Upper lobe of left lung (tissue), 4 donors: Measurements from ENCODE around the gene GPR137B.

Experiments used
- EP300 ChIP-seq, 4 donors: sonication (generic); formaldehyde crosslinking; IDR thresholded peaks; one replicate each; pipeline ENCODE4 v1.5.1; 2017; ENCODE audit warnings: antibody characterized with exemption in 4 of 4, control low read depth in 2 of 4
- POLR2A ChIP-seq, 4 donors: fragments of 450-650 bp; IDR thresholded peaks; one replicate each; pipeline ENCODE4 v1.5.1; 2016 to 2017; ENCODE audit warnings: antibody characterized with exemption in 4 of 4, mild to moderate bottlenecking in 2 of 4
- POLR2AphosphoS5 ChIP-seq, 2 donors: sonication (generic); formaldehyde crosslinking; IDR thresholded peaks; one replicate each; pipeline ENCODE4 v1.5.1; 2017; ENCODE audit warnings: antibody characterized with exemption in 2 of 2
- TF ChIP-seq, protein P1 (sequence below), 6 experiments: fragments of 450-650 bp in 4 of 6; fragments of 200-600 bp in 2 of 6; sonication (generic) in 2 of 6; IDR thresholded peaks; one replicate each; pipeline ENCODE4 v1.5.1; 2016 to 2019; ENCODE audit warnings: antibody characterized with exemption in 6 of 6

DNA sequence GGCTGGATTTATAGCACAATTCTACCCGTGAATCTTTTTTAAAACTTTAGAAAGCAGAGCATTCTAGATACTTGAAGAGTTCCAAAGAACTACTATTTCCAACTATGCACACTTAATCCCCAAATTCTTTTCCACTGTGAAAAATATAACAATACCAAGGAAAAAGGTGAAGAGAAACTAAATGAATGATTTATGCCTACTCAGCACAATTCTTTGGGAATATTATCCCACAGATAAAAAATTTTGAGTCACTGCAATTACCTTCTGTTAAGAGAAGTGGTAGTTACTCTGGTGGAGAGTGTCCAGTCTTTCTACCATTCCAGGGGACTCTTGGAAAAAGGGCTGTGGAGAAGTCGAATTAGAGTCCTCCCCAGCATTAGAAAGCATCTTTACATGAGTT, 100.2 kb downstream of the GPR137B start:
- TF ChIP-seq, protein P1, sequence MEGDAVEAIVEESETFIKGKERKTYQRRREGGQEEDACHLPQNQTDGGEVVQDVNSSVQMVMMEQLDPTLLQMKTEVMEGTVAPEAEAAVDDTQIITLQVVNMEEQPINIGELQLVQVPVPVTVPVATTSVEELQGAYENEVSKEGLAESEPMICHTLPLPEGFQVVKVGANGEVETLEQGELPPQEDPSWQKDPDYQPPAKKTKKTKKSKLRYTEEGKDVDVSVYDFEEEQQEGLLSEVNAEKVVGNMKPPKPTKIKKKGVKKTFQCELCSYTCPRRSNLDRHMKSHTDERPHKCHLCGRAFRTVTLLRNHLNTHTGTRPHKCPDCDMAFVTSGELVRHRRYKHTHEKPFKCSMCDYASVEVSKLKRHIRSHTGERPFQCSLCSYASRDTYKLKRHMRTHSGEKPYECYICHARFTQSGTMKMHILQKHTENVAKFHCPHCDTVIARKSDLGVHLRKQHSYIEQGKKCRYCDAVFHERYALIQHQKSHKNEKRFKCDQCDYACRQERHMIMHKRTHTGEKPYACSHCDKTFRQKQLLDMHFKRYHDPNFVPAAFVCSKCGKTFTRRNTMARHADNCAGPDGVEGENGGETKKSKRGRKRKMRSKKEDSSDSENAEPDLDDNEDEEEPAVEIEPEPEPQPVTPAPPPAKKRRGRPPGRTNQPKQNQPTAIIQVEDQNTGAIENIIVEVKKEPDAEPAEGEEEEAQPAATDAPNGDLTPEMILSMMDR (IDR thresholded peaks at IDR 0.05), result no peak
- TF ChIP-seq POLR2AphosphoS5 (IDR thresholded peaks at IDR 0.05), result no peak
- TF ChIP-seq EP300 (IDR thresholded peaks at IDR 0.05), result no peak
- no peak for TF ChIP-seq POLR2A (IDR thresholded peaks at IDR 0.05)
